HG02642 (cell line): ENCODE data around the gene VIT.
A peak's percentile ranks its signal among the peaks of the same experiment; 100 is the strongest.

Experiments
- ATAC-seq: cut with Tn5 transposase; IDR thresholded peaks from one replicate; pipeline ENCODE4 v1.9.1; 2021; ENCODE audit warnings: mild to moderate bottlenecking; ENCODE audit not compliant: unreplicated experiment, poor library complexity

VIT gene

DNA sequence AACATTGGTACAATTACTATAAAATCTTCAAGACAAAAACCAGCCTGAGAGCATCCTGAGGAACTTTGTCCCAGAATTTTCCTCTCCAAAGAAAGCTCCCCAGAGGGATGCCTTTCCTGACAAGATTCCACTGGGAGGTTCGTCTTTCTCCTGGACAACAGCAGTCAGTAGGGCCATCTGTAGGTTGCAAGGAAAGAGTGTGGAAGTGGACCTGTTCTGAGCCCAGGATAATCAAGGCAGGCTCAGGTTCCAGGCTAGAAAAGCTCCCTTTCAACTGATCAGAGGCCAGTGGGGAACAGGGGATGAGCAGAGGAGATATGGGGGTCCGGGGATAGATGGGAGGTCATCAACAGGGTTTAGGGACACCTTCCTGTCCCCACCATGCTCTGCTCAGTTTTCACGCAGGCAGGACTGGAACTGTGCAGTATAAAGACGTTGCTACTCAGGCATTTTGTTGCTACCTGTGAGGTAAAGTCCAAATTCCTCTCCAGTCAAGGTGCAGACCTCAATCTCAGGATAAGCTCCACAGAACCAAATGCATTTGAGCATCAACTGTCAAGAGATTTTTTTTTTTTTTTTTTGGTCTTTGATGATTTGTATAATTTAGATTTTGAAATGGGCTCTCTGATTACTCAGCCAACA is 143.6 kb downstream of the VIT start:
- ATAC-seq: no peak

DNA sequence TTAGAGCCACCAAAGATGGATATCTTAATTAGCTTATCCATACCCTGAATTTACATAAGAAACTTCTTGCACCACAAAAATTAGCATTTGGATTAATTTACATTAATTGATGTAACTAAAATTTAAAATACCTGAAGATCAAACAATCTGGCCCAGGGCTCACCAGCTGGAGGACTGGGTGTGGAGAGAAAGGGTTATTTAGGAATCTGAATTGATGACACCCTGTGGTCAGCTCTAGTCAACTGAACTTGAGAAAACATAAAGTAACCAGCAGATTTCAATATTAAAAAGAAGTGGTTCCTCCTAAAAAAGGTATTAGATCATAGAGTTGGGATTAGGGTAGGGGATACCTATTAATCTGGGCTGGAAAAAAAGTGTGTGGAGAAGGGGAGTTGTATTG is 147.3 kb downstream of the VIT start:
- no peak for ATAC-seq

- no peak for ATAC-seq
These were observed 152.8 kb downstream of the VIT start for GRCh38 chr2:36849265-36849664.

- no peak for ATAC-seq
These were observed 157.7 kb downstream of the VIT start for GRCh38 chr2:36854241-36854640.

DNA sequence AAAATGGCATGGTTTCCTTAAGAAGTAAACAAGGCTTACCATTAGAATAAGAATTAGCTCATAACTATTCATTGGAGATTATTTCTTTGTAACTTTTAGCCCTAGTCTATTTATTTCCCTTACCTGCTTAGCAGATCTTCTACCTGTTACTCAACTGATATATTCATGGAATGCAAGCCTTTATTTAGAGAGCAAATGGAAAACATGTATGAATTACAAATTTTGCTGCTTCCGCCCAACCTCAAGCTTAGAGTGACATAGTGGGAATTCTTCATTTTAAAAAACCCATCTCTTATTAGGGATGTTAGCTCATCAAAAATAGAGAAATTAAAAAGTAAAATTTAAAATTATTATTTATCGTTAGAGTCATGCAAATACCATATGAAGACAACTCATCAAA is 158.9 kb downstream of the VIT start:
- ATAC-seq: no peak

- no peak for ATAC-seq
These were observed 161.2 kb downstream of the VIT start for GRCh38 chr2:36857713-36858112.

DNA sequence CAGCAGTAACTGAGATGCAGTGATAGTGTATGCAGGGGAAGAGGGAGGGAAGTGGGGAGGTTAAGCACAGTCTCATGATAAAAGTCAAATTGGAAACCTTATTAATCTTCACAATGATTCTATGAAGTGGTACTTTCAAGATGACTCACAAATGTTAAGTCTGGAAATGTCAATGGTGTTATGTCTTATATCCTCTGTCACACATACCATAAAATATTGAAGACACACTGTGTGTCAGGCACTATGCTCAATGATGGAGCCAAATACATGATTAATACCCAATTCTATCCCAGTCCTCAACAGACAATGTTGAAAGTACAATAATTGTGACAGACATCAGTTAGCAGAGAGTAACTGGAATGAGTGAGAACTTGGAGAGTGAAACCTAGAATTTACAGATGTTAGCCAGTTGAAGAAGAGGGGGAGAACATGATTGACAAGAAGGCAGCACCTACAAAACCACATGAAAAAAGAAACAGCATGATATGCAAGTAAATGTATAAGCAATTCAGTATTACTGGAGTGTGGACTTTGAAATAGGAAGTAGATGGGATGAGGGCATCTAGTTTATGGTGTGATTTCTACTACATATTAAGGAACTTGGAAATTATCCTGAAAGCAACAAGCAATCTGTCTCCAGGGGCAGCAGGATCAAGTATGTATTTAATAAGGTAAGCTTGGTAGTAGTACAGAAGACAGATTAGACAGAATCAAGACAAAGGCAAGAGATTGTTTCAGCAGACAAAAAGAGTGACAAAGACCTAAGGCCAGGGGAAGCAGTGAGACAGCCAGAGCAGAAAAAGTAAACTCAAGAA is 162.3 kb downstream of the VIT start:
- ATAC-seq: peak; percentile 54

DNA sequence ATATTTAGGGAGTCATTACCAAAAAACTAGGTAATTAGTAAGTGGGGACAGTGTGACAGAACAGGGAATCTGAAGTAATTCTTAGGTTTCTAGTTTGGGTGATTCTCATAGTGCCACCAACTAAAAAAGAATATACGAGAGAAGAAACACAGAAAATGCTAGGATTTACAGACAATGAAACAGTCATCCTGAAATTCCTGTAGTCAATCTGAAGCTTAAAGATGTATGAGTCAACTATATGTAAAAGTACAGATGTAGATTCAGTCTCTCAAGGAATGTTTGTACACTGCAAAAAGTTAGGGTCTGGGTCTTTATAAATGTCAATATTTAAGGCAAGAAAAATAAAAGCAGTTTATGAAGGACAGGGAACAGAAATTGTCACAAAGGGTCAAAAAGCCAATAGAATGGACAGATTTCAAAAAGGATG is 162.9 kb downstream of the VIT start:
- ATAC-seq: peak; percentile 28

- ATAC-seq: no peak
These were observed 165.4 kb downstream of the VIT start for GRCh38 chr2:36861896-36862295.
